Heart right ventricle (tissue), 16 donors: ENCODE results near the gene CALML6. TPM values are rescaled to one million over a fixed set of nuclear protein-coding genes. Genes with fewer than 3 reads are reported as not detected.

ENCODE experiments used
- ATAC-seq, 8 donors: fragments of 200-7000 bp; cut with Tn5 transposase; one replicate each; pipeline ENCODE4 v1.9.1; 2020; ENCODE audit warnings: mild to moderate bottlenecking in 8 of 8, moderate library complexity in 8 of 8, moderate number of reproducible peaks in 1 of 8
- DNase-seq, 2 donors: peaks; one replicate each; pipeline ENCODE4 v3.0.0-alpha.2; 2020
- H3K27ac ChIP-seq, 10 donors: fragments of 200-600 bp; sonication (generic) in 2 of 10; one replicate each; pipeline versions ENCODE4 v1.5.0 to v1.8.0; 2020 to 2022; ENCODE audit warnings: mild to moderate bottlenecking in 3 of 10
- H3K27me3 ChIP-seq, 7 donors: fragments of 200-600 bp; one replicate each; pipeline ENCODE4 v1.8.0; 2021 to 2022; ENCODE audit warnings: mild to moderate bottlenecking in 2 of 7
- H3K36me3 ChIP-seq, 9 donors: fragments of 200-600 bp; sonication (generic) in 1 of 9; one replicate each; pipeline versions ENCODE4 v1.5.0 to v1.8.0; 2020 to 2022; ENCODE audit warnings: mild to moderate bottlenecking in 2 of 9
- H3K4me1 ChIP-seq, 9 donors: fragments of 200-600 bp; sonication (generic) in 1 of 9; one replicate each; pipeline versions ENCODE4 v1.5.0 to v1.8.0; 2020 to 2022; ENCODE audit warnings: mild to moderate bottlenecking in 4 of 9
- H3K4me3 ChIP-seq, 10 donors: fragments of 200-600 bp; sonication (generic) in 2 of 10; one replicate each; pipeline versions ENCODE4 v1.5.0 to v1.8.0; 2020 to 2022; ENCODE audit warnings: mild to moderate bottlenecking in 7 of 10, moderate library complexity in 2 of 10
- H3K9me3 ChIP-seq, 11 donors: fragments of 200-600 bp in 10 of 11; sonication (generic) in 2 of 11; one replicate each; pipeline versions ENCODE4 v1.5.0 to v1.8.0; 2013 to 2022; ENCODE audit warnings: mild to moderate bottlenecking in 2 of 11, control low read depth in 1 of 11, moderate library complexity in 1 of 11
- CTCF ChIP-seq, 9 donors: fragments of 200-600 bp; sonication (generic) in 2 of 9; IDR thresholded peaks; one replicate each; pipeline versions ENCODE4 v1.5.0 to v1.8.0; 2021 to 2022; ENCODE audit warnings: antibody characterized with exemption in 9 of 9, mild to moderate bottlenecking in 5 of 9, moderate library complexity in 1 of 9
- WGBS, 2 donors: extraction: QIAGEN DNeasy Blood & Tissue Kit; methylation state at CpG; one replicate each; pipeline ENCODE4 v1.1.7; 2013; ENCODE audit warnings: inconsistent platforms in 1 of 2; 5-methylcytosine and 5-hydroxymethylcytosine counted together
- intact Hi-C, 10 donors: fragments of 100-400 bp; cut with DNase I; formaldehyde crosslinking; loops; one replicate each; pipeline versions ENCODE4 v1.11.1 to v1.14.2; 2022
- polyA plus RNA-seq, 2 donors: library from polyadenylated mRNA; stranded (reverse); fragments of 200-250 nt; gene quantifications; one replicate each; pipeline ENCODE4 v1.2.3, GENCODE V29; 2013
- total RNA-seq, 10 donors: library from RNA; stranded (reverse); fragmentation: NEBNext Ultra II Directional in 3 of 10; extraction: Animal tissue kit (Norgen Biotek cat#: 25700) in 3 of 10; gene quantifications; one replicate each; pipeline versions ENCODE4 v1.2.1 to v1.2.4, GENCODE V29; 2021 to 2023
- donor health status: Arrhythmogenic right ventricular cardiomyopathy.
- donor health status: ischemic (EF 13 %, LVEDD 7.1; RV severe dilation, severe dysfunction).
- donor health status: healthy with polysubstance abuse.
- donor health status: DM: no; HTN: yes; CAD: no.
- donor health status: DM: no; HTN: no; CAD: no.
- donor health status: ischemic (EF 25% LVEDD 6.9; RV normal size, moderate dysfunction).
- donor health status: ischemic (EF 25% LVEDD 5.7; RV mildly dilated, moderate dysfunction).
- donor health status: healthy.
- donor health status: DM: yes; HTN: yes; CAD: no.
- donor health status: Ischemic cardiomyopathy.
- donor health status: ischemic (EF 35%, LVEDD 5.7; RV mildly dilated, moderate dysfunction).
- donor health status: nonischemic (EF 11% LVEDD 7.7; RV severe dilation, severe dysfunction).
- donor health status: DM: yes; HTN: yes; CAD: no.
- donor health status: PGD.
- donor health status: ischemic (EF 29% LVEDD 5.4; RV normal size, mild dysfunction).
- donor health status: nonischemic (EF 23%, LVEDD 6.1; RV moderate dilation, normal function).

The CALML6 gene
- total and polyA plus RNA-seq, 12 donors: 0.09 to 0.88 (median 0.20) TPM; not detected in 8

- 12 to 22% methylated on average over 37 of the region's 37 CpGs for WGBS, 2 donors
- Histone ChIP-seq H3K36me3 (no peaks in the 10 kb centered on the region), H3K4me3 (peak overlapping the region in 1 of 10 donors; percentile 12), H3K9me3 (no peaks in the 10 kb centered on the region), H3K27ac (no peak overlapping the region), H3K4me1 (peaks cover 0 to 19% (median 9%) of the 10 kb centered on the region in 9 donors), H3K27me3 (peaks cover 0 to 32% (median 10%) of the 10 kb centered on the region in 7 donors)
- DNase-seq (peak; percentile 40 to 62), ATAC-seq (peak; percentile 68 to 86 (median 76))
- peak; percentile 72 to 94 (median 89) for TF ChIP-seq CTCF (IDR thresholded peaks at IDR 0.05)
- intact Hi-C loops: loop anchor here in 6 of 10 donors (1.0 to 10.0 kb wide), 5 partner anchors 100 to 221 kb away; no protein-coding TSS in a partner anchor
These were observed 28.9 kb downstream of the CALML6 start for GRCh38 chr1:1943834-1944570.

- no peak for TF ChIP-seq CTCF (IDR thresholded peaks at IDR 0.05)
- H3K27ac ChIP-seq: no peak overlapping the region
- H3K4me3 ChIP-seq: no peak overlapping the region
- DNase-seq (no peak), ATAC-seq (peak in 1 of 8 donors; percentile 4)
- peaks cover 0 to 18% (median 3%) of the 10 kb centered on the region in 7 donors for H3K27me3 ChIP-seq
- H3K4me1 ChIP-seq: peaks cover 0 to 19% (median 9%) of the 10 kb centered on the region in 9 donors
- H3K36me3 ChIP-seq: no peaks in the 10 kb centered on the region
- intact Hi-C loops: loop anchor here in 5 of 10 donors (5.0 to 10.0 kb wide), 4 partner anchors 96 to 219 kb away; no protein-coding TSS in a partner anchor
- peaks cover 0 to 3% (median 0%) of the 10 kb centered on the region in 11 donors for H3K9me3 ChIP-seq
- WGBS, 2 donors: 88 to 91% methylated on average over 29 of the region's 29 CpGs
These were observed 30.8 kb downstream of the CALML6 start for GRCh38 chr1:1945782-1946393.

GRCh38 chr1:1946540-1946939 lies 31.5 kb downstream of the CALML6 start:
- Histone ChIP-seq H3K9me3 (peaks cover 0 to 5% (median 0%) of the 10 kb centered on the region in 11 donors), H3K36me3 (no peaks in the 10 kb centered on the region), H3K4me1 (peaks cover 0 to 19% (median 9%) of the 10 kb centered on the region in 9 donors), H3K4me3 (no peak overlapping the region), H3K27ac (no peak overlapping the region), H3K27me3 (peaks cover 0 to 17% (median 3%) of the 10 kb centered on the region in 7 donors)
- DNase-seq (peak; percentile 45 to 57), ATAC-seq (peak; percentile 11 to 65 (median 45))
- TF ChIP-seq CTCF (IDR thresholded peaks at IDR 0.05): no peak
- 9 to 15% methylated on average over 11 of the region's 11 CpGs for WGBS, 2 donors
- intact Hi-C loops: loop anchor here in 5 of 10 donors (5.0 to 10.0 kb wide), 4 partner anchors 96 to 218 kb away; no protein-coding TSS in a partner anchor

GRCh38 chr1:1947493-1947892 lies 32.4 kb downstream of the CALML6 start:
- intact Hi-C loops: loop anchor here in 5 of 10 donors (5.0 to 10.0 kb wide), 4 partner anchors 95 to 217 kb away; no protein-coding TSS in a partner anchor
- TF ChIP-seq CTCF (IDR thresholded peaks at IDR 0.05): no peak
- H3K4me1 ChIP-seq: peaks cover 0 to 19% (median 9%) of the 10 kb centered on the region in 9 donors
- H3K9me3 ChIP-seq: peaks cover 0 to 5% (median 0%) of the 10 kb centered on the region in 11 donors
- H3K27me3 ChIP-seq: peaks cover 0 to 14% (median 3%) of the 10 kb centered on the region in 7 donors
- H3K27ac ChIP-seq: no peak overlapping the region
- H3K4me3 ChIP-seq: no peak overlapping the region
- DNase-seq: no peak
- ATAC-seq: no peak
- 77 to 80% methylated on average over 14 of the region's 14 CpGs for WGBS, 2 donors
- no peaks in the 10 kb centered on the region for H3K36me3 ChIP-seq
